Transverse colon (tissue), 4 donors: ENCODE results near the gene CEP120. TPM values are rescaled to one million over a fixed set of nuclear protein-coding genes. Genes with fewer than 3 reads are reported as not detected.

ENCODE experiments used
- DNase-seq: peaks from one replicate; pipeline ENCODE4 v3.0.0-alpha.2; 2019
- H3K27ac ChIP-seq, 4 donors: fragments of 200-600 bp; sonication (generic); 2 replicates each; pipeline ENCODE4 v1.5.1; 2016 to 2018; ENCODE audit warnings: inconsistent platforms in 4 of 4
- H3K27me3 ChIP-seq: fragments of 200-600 bp; sonication (generic); 2 replicates; pipeline ENCODE4 v1.5.1; 2017; ENCODE audit warnings: inconsistent platforms
- H3K36me3 ChIP-seq, 4 donors: fragments of 200-600 bp; sonication (generic); 2 replicates each; pipeline ENCODE4 v1.5.1; 2017 to 2019; ENCODE audit warnings: inconsistent platforms in 4 of 4
- H3K4me1 ChIP-seq, 4 donors: fragments of 200-600 bp; sonication (generic); 2 replicates each; pipeline ENCODE4 v1.5.1; 2017 to 2020; ENCODE audit warnings: inconsistent platforms in 4 of 4
- H3K4me3 ChIP-seq, 4 donors: fragments of 200-600 bp; sonication (generic); 1 replicate in 1 of 4; 2 replicates in 3 of 4; pipeline versions ENCODE4 v1.5.1 to v1.6.1; 2017 to 2019; ENCODE audit warnings: inconsistent platforms in 4 of 4
- H3K9me3 ChIP-seq, 2 donors: fragments of 200-600 bp; sonication (generic); 2 replicates each; pipeline ENCODE4 v1.5.1; 2017 to 2019; ENCODE audit warnings: inconsistent platforms in 2 of 2
- EP300 ChIP-seq: sonication (generic); formaldehyde crosslinking; IDR thresholded peaks from one replicate; pipeline ENCODE4 v1.6.1; 2017; ENCODE audit warnings: antibody characterized with exemption, low read depth
- POLR2A ChIP-seq: fragments of 450-650 bp; IDR thresholded peaks from one replicate; pipeline ENCODE4 v1.6.1; 2016; ENCODE audit warnings: antibody characterized with exemption, mild to moderate bottlenecking, moderate library complexity
- POLR2AphosphoS5 ChIP-seq, 3 donors: sonication (generic); formaldehyde crosslinking; IDR thresholded peaks; one replicate each; pipeline ENCODE4 v1.6.1; 2016; ENCODE audit warnings: antibody characterized with exemption in 3 of 3
- WGBS, 2 donors: methylation state at CpG; one replicate each; pipeline ENCODE4 v1.1.5; 2018; ENCODE audit warnings: low coverage in 1 of 2; 5-methylcytosine and 5-hydroxymethylcytosine counted together
- in situ Hi-C, 4 donors: fragments of 200-750 bp; cut with MboI; loops; one replicate each; pipeline versions ENCODE4 v1.15.0 to v1.15.1; 2017; ENCODE audit warnings: low sequenced_read_pairs in 3 of 4, low pct_ligation_motif_present in 1 of 4, low pct_unique_long_range_greater_than_20kb in 1 of 4
- intact Hi-C: fragments of 100-400 bp; cut with DNase I; formaldehyde crosslinking; loops from one replicate; pipeline ENCODE4 v1.15.1; 2023; ENCODE audit warnings: low total_unique reads
- total RNA-seq, 4 donors: library from RNA; depleted of rRNA; stranded (reverse); fragments of >200 nt; gene quantifications; one replicate each; pipeline ENCODE4 v1.1.0, GENCODE V29; 2016
- TF ChIP-seq, protein P1 (sequence below), 5 experiments: fragments of 200-600 bp in 3 of 5; fragments of 450-650 bp in 2 of 5; sonication (generic) in 3 of 5; IDR thresholded peaks; 1 replicate in 2 of 5; 2 replicates in 3 of 5; pipeline ENCODE4 v1.5.1; 2016 to 2017; ENCODE audit warnings: antibody characterized with exemption in 5 of 5, inconsistent platforms in 3 of 5, mild to moderate bottlenecking in 2 of 5, moderate library complexity in 1 of 5

CEP120 gene
- total RNA-seq, 4 donors from 2014 or later, result 7.6 to 24.3 (median 18.2) TPM

DNA sequence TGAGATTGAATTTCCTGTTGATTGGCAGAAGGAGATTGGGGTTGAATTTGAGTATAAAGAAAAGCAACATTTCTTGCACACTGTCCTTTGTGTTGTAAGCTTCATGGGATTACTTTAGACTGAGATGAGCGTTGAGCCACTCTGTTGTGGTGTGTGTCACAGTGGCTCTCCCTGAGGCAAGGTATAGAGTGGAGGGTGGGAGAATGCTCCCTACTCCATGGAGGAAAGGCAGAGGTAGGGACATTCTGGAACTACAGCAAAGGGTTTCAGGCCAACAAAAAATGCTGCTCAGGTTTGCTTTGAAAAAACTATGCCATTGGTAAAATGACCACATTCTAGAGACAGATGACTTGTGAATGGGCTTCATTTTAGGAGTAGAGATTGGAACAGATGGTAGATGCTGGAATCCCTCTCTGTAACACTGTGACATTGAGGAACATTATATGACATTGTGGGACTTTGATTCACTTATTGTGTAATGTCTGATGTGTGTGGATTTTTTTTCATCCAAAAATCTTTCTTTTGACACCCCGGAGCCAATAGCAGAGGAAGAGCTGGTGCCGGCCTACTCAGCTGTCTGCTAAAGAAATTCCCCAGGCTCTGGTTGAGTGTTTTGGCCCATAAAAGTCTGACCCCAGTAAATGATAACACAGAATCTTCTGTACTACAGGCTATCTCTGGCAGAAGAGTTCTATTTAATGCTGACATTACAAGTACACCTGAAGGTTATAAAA lies 6.2 kb upstream of the CEP120 start:
- Histone ChIP-seq H3K4me3 (no peak overlapping the region), H3K9me3 (no peaks in the 10 kb centered on the region), H3K4me1 (peaks cover 0 to under 1% (median 0%) of the 10 kb centered on the region in 4 donors), H3K27me3 (no peaks in the 10 kb centered on the region), H3K36me3 (no peaks in the 10 kb centered on the region), H3K27ac (no peak overlapping the region)
- no peak for DNase-seq
- intact Hi-C loops (no loop called here), in situ Hi-C loops (no loop called here)
- TF ChIP-seq, protein P1, sequence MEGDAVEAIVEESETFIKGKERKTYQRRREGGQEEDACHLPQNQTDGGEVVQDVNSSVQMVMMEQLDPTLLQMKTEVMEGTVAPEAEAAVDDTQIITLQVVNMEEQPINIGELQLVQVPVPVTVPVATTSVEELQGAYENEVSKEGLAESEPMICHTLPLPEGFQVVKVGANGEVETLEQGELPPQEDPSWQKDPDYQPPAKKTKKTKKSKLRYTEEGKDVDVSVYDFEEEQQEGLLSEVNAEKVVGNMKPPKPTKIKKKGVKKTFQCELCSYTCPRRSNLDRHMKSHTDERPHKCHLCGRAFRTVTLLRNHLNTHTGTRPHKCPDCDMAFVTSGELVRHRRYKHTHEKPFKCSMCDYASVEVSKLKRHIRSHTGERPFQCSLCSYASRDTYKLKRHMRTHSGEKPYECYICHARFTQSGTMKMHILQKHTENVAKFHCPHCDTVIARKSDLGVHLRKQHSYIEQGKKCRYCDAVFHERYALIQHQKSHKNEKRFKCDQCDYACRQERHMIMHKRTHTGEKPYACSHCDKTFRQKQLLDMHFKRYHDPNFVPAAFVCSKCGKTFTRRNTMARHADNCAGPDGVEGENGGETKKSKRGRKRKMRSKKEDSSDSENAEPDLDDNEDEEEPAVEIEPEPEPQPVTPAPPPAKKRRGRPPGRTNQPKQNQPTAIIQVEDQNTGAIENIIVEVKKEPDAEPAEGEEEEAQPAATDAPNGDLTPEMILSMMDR (IDR thresholded peaks at IDR 0.05), result no peak
- no peak for TF ChIP-seq EP300
- 90 to 93% methylated on average over 2 to 3 of the region's 3 CpGs for whole genome bisulfite sequencing, 2 donors

DNA sequence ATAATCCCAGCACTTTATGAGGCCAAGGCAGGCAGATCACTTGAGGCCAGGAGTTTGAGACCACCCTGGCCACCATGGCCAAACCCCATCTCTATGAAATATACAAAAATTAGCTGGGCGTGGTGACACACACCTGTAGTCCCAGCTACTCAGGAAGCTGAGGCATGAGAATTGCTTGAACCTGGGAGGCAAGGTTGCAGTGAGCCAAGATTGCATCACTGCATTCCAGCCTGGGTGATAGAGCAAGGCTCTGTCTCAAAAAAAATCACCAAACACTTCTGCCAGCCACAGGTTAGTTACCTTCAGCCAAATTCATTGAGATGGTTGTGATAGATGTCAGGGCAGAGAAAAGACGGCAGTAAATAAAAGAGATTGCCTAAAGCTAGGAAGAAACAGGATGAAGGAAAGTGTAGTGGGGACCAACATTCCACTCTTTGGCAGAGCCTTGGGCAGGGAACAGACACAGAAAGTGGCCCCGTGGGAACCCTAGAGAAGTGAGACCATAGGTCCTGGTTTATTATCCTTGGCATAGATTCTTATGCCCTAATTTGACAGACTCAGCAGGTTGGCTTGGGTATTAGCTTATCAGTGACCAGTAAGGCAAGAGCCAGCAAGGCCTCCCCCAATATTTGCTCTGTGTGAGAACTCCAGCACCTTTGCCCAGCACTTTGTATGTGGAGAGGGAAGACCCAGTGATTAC lies 5.5 kb upstream of the CEP120 start:
- DNase-seq, result no peak
- Histone ChIP-seq H3K4me1 (peaks cover 0 to 3% (median 3%) of the 10 kb centered on the region in 4 donors), H3K36me3 (no peaks in the 10 kb centered on the region), H3K9me3 (no peaks in the 10 kb centered on the region), H3K4me3 (no peak overlapping the region), H3K27me3 (no peaks in the 10 kb centered on the region), H3K27ac (no peak overlapping the region)
- TF ChIP-seq POLR2AphosphoS5 (IDR thresholded peaks at IDR 0.05) (no peak), POLR2A (no peak), EP300 (no peak)
- TF ChIP-seq, protein P1 (IDR thresholded peaks at IDR 0.05), result no peak
- WGBS, 2 donors, result 62 to 90% methylated on average over 2 to 3 of the region's 3 CpGs
- intact Hi-C loops (no loop called here), in situ Hi-C loops (no loop called here)

DNA sequence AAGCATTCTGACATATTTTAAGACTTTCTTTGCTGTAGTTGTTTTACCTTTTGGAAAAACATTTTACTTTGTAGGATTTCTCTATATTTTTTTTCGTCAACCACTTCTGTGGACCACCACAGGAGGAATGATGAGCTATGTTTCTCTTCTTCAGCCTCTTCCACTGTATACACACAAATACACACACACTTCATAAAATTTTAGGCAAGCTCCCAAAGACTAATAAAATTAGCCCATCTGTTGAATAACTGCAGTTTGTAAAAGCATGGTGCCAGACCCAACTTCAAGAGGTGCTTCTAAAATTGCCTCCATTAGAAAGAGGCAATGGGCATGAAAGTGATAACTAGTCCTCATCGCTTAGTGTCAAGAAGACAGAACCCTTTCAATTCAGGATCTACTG lies 4.1 kb upstream of the CEP120 start:
- intact Hi-C loops, result no loop called here
- Histone ChIP-seq H3K27me3 (no peaks in the 10 kb centered on the region), H3K36me3 (no peaks in the 10 kb centered on the region), H3K4me3 (no peak overlapping the region), H3K9me3 (no peaks in the 10 kb centered on the region), H3K4me1 (peaks cover 2 to 5% (median 3%) of the 10 kb centered on the region in 4 donors), H3K27ac (no peak overlapping the region)
- TF ChIP-seq, protein P1 (IDR thresholded peaks at IDR 0.05), result no peak
- no peak for TF ChIP-seq POLR2A
- TF ChIP-seq EP300, result no peak
- TF ChIP-seq POLR2AphosphoS5 (IDR thresholded peaks at IDR 0.05), result no peak
- in situ Hi-C loops, result no loop called here
- 89 to 94% methylated on average over 2 of the region's 2 CpGs for WGBS, 2 donors
- no peak for DNase-seq

DNA sequence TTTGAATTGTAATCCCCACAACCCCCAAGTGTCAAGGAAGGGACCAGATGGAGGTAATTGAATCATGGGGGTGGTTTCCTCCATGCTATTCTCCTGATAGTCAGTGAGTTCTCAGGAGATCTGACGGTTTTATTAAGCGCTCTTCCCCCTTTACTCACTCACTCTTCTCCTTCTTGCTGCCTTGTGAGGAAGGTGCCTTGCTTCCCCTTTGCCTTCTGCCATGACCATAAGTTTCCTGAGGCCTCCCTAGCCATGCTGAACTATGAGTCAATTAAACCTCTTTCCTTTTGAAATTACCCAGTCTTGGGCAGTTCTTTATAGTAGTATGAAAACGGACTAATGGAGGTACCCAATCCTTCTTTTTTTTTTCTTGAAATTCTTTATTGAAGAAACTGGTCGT lies 2.2 kb upstream of the CEP120 start:
- in situ Hi-C loops, result no loop called here

More for the DNA sequence above, 2.2 kb upstream of the CEP120 start:
- intact Hi-C loops, result no loop called here
- Histone ChIP-seq H3K4me3 (no peak overlapping the region), H3K27ac (no peak overlapping the region), H3K27me3 (no peaks in the 10 kb centered on the region), H3K36me3 (no peaks in the 10 kb centered on the region), H3K9me3 (no peaks in the 10 kb centered on the region), H3K4me1 (peaks cover 3 to 21% (median 18%) of the 10 kb centered on the region in 4 donors)
- DNase-seq, result no peak
- TF ChIP-seq, protein P1 (IDR thresholded peaks at IDR 0.05), result no peak
- TF ChIP-seq POLR2A (no peak), POLR2AphosphoS5 (IDR thresholded peaks at IDR 0.05) (no peak), EP300 (no peak)
- WGBS, 2 donors, result 81 to 88% methylated on average over 4 of the region's 4 CpGs
